HEK293 (cell line): Measurements from ENCODE around the gene CADPS2.

ENCODE experiments used
- CTCF ChIA-PET: fragments of 350-600 bp; formaldehyde crosslinking; extraction: SDS; loops from one replicate; lab custom pipeline; 2021; ENCODE audit warnings: antibody characterized with exemption; lab: Yijun Ruan, JAX
- POLR2A ChIA-PET: fragments of 300-600 bp; formaldehyde crosslinking; extraction: SDS; loops from one replicate; lab custom pipeline; 2020; ENCODE audit warnings: antibody characterized with exemption, inconsistent platforms; lab: Yijun Ruan, JAX
- H3K27ac ChIP-seq: fragments of 200-500 bp; sonication (Bioruptor generic); 2 replicates; pipeline ENCODE4 v1.5.1; 2014; ENCODE audit warnings: low read depth, low read length, control low read depth, inconsistent platforms; ENCODE audit errors: extremely low read depth
- H3K36me3 ChIP-seq, 2 experiments: fragments of 200-500 bp in 1 of 2; sonication (Bioruptor generic) in 1 of 2; 1 replicate in 1 of 2; 2 replicates in 1 of 2; pipeline ENCODE4 v1.5.1; 2014 to 2017; ENCODE audit warnings: inconsistent platforms in 2 of 2, low read length in 2 of 2; ENCODE audit not compliant: control insufficient read depth in 2 of 2, insufficient read depth in 1 of 2
- H3K4me1 ChIP-seq: fragments of 200-500 bp; sonication (Bioruptor generic); 2 replicates; pipeline ENCODE4 v1.5.1; 2014; ENCODE audit warnings: mild to moderate bottlenecking, low read length, inconsistent platforms; ENCODE audit not compliant: control insufficient read depth, insufficient read depth
- H3K4me3 ChIP-seq: 2 replicates; pipeline ENCODE4 v1.5.1; 2011; ENCODE audit warnings: low read depth, mild to moderate bottlenecking, control low read depth, low read length, moderate library complexity
- H3K9me3 ChIP-seq: fragments of 200-500 bp; sonication (Bioruptor generic); 2 replicates; pipeline ENCODE4 v1.5.1; 2014; ENCODE audit warnings: low read depth, low read length, inconsistent platforms; ENCODE audit not compliant: control insufficient read depth, insufficient read depth
- MEIS1 ChIP-seq: sonication (generic); formaldehyde crosslinking; IDR thresholded peaks from 2 replicates; pipeline ENCODE4 v1.8.1; 2022; ENCODE audit warnings: missing genetic modification reagents, mild to moderate bottlenecking, borderline replicate concordance
- MYNN ChIP-seq: fragments of 450-650 bp; formaldehyde crosslinking; IDR thresholded peaks from 2 replicates; pipeline ENCODE4 v1.5.1; 2016; ENCODE audit warnings: missing biosample characterization, missing genetic modification characterization, borderline replicate concordance
- REPIN1 ChIP-seq: fragments of 450-650 bp; formaldehyde crosslinking; IDR thresholded peaks from 2 replicates; pipeline ENCODE4 v1.5.1; 2017; ENCODE audit warnings: missing biosample characterization, missing genetic modification characterization, low read depth
- SCRT2 ChIP-seq: fragments of 450-650 bp; formaldehyde crosslinking; IDR thresholded peaks from 2 replicates; pipeline ENCODE4 v1.5.1; 2016; ENCODE audit warnings: missing biosample characterization, missing genetic modification characterization
- ZBTB17 ChIP-seq: fragments of 450-650 bp; formaldehyde crosslinking; IDR thresholded peaks from 2 replicates; pipeline ENCODE4 v1.5.1; 2016; ENCODE audit warnings: missing biosample characterization, missing genetic modification characterization
- ZBTB48 ChIP-seq: fragments of 450-650 bp; formaldehyde crosslinking; IDR thresholded peaks from 2 replicates; pipeline ENCODE4 v1.5.1; 2016; ENCODE audit warnings: missing biosample characterization, missing genetic modification characterization
- ZBTB7A ChIP-seq: fragments of 450-650 bp; formaldehyde crosslinking; IDR thresholded peaks from 2 replicates; pipeline ENCODE4 v1.5.1; 2016; ENCODE audit warnings: low read depth, missing biosample characterization, missing genetic modification characterization
- ZBTB8A ChIP-seq: fragments of 450-650 bp; formaldehyde crosslinking; IDR thresholded peaks from 2 replicates; pipeline ENCODE4 v1.5.1; 2016; ENCODE audit warnings: missing biosample characterization, missing genetic modification characterization
- ZFP3 ChIP-seq: fragments of 450-650 bp; formaldehyde crosslinking; IDR thresholded peaks from 2 replicates; pipeline ENCODE4 v1.5.1; 2016; ENCODE audit warnings: low read depth, missing biosample characterization, missing genetic modification characterization
- ZNF132 ChIP-seq: fragments of 450-650 bp; formaldehyde crosslinking; IDR thresholded peaks from 2 replicates; pipeline ENCODE4 v1.5.1; 2017; ENCODE audit warnings: missing biosample characterization, missing genetic modification characterization, borderline replicate concordance
- ZNF146 ChIP-seq: fragments of 450-650 bp; formaldehyde crosslinking; IDR thresholded peaks from 2 replicates; pipeline ENCODE4 v1.5.1; 2016; ENCODE audit warnings: missing biosample characterization, missing genetic modification characterization
- ZNF157 ChIP-seq: fragments of 450-650 bp; formaldehyde crosslinking; IDR thresholded peaks from 2 replicates; pipeline ENCODE4 v1.5.1; 2016; ENCODE audit warnings: missing biosample characterization, missing genetic modification characterization
- ZNF184 ChIP-seq: fragments of 450-650 bp; IDR thresholded peaks from 2 replicates; pipeline ENCODE4 v1.5.1; 2018; ENCODE audit warnings: missing biosample characterization, mild to moderate bottlenecking, missing genetic modification characterization
- ZNF2 ChIP-seq: fragments of 450-650 bp; formaldehyde crosslinking; IDR thresholded peaks from 2 replicates; pipeline ENCODE4 v1.5.1; 2016; ENCODE audit warnings: missing biosample characterization, missing genetic modification characterization
- ZNF473 ChIP-seq: fragments of 450-650 bp; formaldehyde crosslinking; IDR thresholded peaks from 2 replicates; pipeline ENCODE4 v1.5.1; 2017; ENCODE audit warnings: missing biosample characterization, missing genetic modification characterization
- ZNF521 ChIP-seq: fragments of 450-650 bp; formaldehyde crosslinking; IDR thresholded peaks from 2 replicates; pipeline ENCODE4 v1.5.1; 2017; ENCODE audit warnings: missing biosample characterization, mild to moderate bottlenecking, missing genetic modification characterization
- ZNF530 ChIP-seq: fragments of 450-650 bp; formaldehyde crosslinking; IDR thresholded peaks from 2 replicates; pipeline ENCODE4 v1.5.1; 2016; ENCODE audit warnings: low read depth, missing biosample characterization, missing genetic modification characterization
- ZNF670 ChIP-seq: fragments of 450-650 bp; formaldehyde crosslinking; IDR thresholded peaks from 2 replicates; pipeline ENCODE4 v1.5.1; 2016; ENCODE audit warnings: missing biosample characterization, missing genetic modification characterization, low read depth
- TF ChIP-seq, protein P1 (sequence below): fragments of 450-650 bp; formaldehyde crosslinking; IDR thresholded peaks from 2 replicates; pipeline ENCODE4 v1.5.1; 2016; ENCODE audit warnings: missing biosample characterization, missing genetic modification characterization, low read depth
- TF ChIP-seq, protein P2 (sequence below): fragments of 450-650 bp; formaldehyde crosslinking; IDR thresholded peaks from 2 replicates; pipeline ENCODE4 v1.5.1; 2016; ENCODE audit warnings: missing biosample characterization, missing genetic modification characterization
- TF ChIP-seq, protein P3 (sequence below): fragments of 450-650 bp; formaldehyde crosslinking; IDR thresholded peaks from 2 replicates; pipeline ENCODE4 v1.5.1; 2016; ENCODE audit warnings: missing biosample characterization, missing genetic modification characterization
- TF ChIP-seq, protein P4 (sequence below): sonication (generic); formaldehyde crosslinking; IDR thresholded peaks from 2 replicates; pipeline ENCODE4 v1.8.1; 2022; ENCODE audit warnings: mild to moderate bottlenecking, moderate library complexity, missing genetic modification reagents

CADPS2 gene

DNA sequence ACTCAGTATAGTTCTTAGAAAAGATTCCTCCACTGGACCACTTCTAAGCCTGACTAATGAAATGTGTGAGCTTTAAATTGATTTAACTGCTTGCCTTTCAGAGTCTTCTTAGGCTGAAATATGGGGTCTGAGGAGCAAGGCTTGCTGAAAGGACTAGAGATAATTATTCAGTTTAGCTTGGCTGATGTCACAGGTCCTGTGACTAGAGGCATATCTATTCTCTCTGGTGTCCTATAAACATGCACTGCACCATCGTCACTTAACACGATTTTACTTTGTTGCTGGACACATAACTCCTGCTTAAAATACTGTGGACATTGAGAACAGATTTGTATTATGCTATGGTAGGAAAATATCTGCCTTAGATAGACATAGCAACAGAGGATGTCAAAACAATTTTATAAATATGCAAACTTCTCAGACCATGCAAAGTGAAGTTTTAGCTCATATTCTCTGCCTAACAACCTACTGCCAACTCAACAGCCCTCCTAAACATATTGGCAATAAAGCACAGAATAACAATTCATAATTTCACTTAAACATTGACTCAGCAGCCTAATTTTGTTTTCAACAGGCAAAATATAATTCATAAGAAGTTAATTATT, 267.6 kb downstream of the CADPS2 start:
- ChIA-PET POLR2A (no interaction called here), CTCF (no interaction called here)
- H3K4me3 ChIP-seq, result no peak overlapping the region
- H3K9me3 ChIP-seq, result no peaks in the 10 kb centered on the region
- no peak overlapping the region for H3K27ac ChIP-seq
- H3K36me3 ChIP-seq, result no peaks in the 10 kb centered on the region
- no peaks in the 10 kb centered on the region for H3K4me1 ChIP-seq
- peak; percentile 47; the same call in 1 of the 2 replicates for TF ChIP-seq ZBTB17 (tag by site-specific recombination)
- no peak for TF ChIP-seq SCRT2 (tag by site-specific recombination)
- TF ChIP-seq, protein P1, sequence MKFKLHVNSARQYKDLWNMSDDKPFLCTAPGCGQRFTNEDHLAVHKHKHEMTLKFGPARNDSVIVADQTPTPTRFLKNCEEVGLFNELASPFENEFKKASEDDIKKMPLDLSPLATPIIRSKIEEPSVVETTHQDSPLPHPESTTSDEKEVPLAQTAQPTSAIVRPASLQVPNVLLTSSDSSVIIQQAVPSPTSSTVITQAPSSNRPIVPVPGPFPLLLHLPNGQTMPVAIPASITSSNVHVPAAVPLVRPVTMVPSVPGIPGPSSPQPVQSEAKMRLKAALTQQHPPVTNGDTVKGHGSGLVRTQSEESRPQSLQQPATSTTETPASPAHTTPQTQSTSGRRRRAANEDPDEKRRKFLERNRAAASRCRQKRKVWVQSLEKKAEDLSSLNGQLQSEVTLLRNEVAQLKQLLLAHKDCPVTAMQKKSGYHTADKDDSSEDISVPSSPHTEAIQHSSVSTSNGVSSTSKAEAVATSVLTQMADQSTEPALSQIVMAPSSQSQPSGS, result no peak

DNA sequence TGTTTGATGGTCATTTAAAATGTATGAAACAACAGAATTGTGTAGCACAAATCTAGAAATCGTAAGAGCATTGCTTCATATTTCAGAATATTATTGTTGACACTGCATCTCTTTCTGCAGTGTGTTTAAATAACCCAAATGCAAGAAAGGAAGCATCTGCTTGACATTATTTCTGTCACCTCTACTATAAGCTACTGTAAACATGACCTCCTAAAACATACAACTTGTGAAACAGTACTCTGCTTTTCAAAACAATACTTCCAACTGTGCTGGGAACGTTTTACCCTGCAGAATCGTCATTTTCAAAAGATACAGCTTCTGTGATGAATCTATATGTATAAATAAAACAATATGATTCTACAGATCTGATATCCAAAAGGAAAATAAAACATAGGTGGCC, 269.3 kb downstream of the CADPS2 start:
- no peaks in the 10 kb centered on the region for H3K9me3 ChIP-seq
- H3K4me1 ChIP-seq, result no peaks in the 10 kb centered on the region
- CTCF ChIA-PET, result interaction anchor here (0.7 kb wide), 1 partner anchor 1537 kb away, joined by 3 read pairs; no protein-coding TSS in a partner anchor
- H3K27ac ChIP-seq, result no peak overlapping the region
- no peaks in the 10 kb centered on the region for H3K36me3 ChIP-seq
- TF ChIP-seq ZNF132 (no peak), MYNN (tag by site-specific recombination) (no peak), ZNF521 (tag by site-specific recombination) (no peak), ZBTB8A (tag by site-specific recombination) (no peak), MEIS1 (no peak), ZNF184 (tag by site-specific recombination) (no peak), ZNF146 (tag by site-specific recombination) (no peak), ZNF2 (tag by site-specific recombination) (no peak), ZBTB48 (no peak), ZNF670 (tag by site-specific recombination) (no peak), ZBTB7A (tag by site-specific recombination) (no peak), ZNF473 (tag by site-specific recombination) (no peak)
- TF ChIP-seq, protein P2, sequence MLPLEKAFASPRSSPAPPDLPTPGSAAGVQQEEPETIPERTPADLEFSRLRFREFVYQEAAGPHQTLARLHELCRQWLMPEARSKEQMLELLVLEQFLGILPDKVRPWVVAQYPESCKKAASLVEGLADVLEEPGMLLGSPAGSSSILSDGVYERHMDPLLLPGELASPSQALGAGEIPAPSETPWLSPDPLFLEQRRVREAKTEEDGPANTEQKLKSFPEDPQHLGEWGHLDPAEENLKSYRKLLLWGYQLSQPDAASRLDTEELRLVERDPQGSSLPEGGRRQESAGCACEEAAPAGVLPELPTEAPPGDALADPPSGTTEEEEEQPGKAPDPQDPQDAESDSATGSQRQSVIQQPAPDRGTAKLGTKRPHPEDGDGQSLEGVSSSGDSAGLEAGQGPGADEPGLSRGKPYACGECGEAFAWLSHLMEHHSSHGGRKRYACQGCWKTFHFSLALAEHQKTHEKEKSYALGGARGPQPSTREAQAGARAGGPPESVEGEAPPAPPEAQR (tag by site-specific recombination), result no peak
- TF ChIP-seq, protein P1, result no peak
- no peak overlapping the region for H3K4me3 ChIP-seq
- POLR2A ChIA-PET, result no interaction called here

DNA sequence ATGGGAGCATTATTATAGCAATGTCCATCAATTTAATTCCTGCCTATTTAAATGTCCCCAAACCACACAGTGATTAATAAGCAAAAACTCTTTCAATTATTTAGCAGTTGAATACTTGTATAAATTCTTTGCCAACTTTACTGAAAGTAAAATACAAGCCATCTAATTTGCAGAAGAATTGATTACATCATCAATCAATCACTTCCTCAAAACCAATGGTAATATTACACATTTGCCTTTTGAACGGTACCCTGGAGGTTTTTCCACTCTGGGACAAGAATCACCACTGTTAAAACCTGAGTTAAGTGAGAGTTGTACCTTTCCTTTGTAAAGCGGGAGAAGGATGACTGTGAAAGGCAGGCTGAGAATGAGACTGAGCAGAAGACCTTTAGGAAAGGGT, 280.3 kb downstream of the CADPS2 start:
- Histone ChIP-seq H3K36me3 (no peaks in the 10 kb centered on the region), H3K4me3 (no peak overlapping the region), H3K27ac (no peak overlapping the region), H3K4me1 (no peaks in the 10 kb centered on the region), H3K9me3 (no peaks in the 10 kb centered on the region)
- ChIA-PET POLR2A (no interaction called here), CTCF (no interaction called here)
- TF ChIP-seq, protein P3, sequence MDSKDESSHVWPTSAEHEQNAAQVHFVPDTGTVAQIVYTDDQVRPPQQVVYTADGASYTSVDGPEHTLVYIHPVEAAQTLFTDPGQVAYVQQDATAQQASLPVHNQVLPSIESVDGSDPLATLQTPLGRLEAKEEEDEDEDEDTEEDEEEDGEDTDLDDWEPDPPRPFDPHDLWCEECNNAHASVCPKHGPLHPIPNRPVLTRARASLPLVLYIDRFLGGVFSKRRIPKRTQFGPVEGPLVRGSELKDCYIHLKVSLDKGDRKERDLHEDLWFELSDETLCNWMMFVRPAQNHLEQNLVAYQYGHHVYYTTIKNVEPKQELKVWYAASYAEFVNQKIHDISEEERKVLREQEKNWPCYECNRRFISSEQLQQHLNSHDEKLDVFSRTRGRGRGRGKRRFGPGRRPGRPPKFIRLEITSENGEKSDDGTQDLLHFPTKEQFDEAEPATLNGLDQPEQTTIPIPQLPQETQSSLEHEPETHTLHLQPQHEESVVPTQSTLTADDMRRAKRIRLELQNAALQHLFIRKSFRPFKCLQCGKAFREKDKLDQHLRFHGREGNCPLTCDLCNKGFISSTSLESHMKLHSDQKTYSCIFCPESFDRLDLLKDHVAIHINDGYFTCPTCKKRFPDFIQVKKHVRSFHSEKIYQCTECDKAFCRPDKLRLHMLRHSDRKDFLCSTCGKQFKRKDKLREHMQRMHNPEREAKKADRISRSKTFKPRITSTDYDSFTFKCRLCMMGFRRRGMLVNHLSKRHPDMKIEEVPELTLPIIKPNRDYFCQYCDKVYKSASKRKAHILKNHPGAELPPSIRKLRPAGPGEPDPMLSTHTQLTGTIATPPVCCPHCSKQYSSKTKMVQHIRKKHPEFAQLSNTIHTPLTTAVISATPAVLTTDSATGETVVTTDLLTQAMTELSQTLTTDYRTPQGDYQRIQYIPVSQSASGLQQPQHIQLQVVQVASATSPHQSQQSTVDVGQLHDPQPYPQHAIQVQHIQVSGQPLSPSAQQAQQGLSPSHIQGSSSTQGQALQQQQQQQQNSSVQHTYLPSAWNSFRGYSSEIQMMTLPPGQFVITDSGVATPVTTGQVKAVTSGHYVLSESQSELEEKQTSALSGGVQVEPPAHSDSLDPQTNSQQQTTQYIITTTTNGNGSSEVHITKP (tag by site-specific recombination), result no peak
- no peak for TF ChIP-seq ZNF184 (tag by site-specific recombination)
- TF ChIP-seq ZFP3 (tag by site-specific recombination), result no peak
- TF ChIP-seq, protein P4, sequence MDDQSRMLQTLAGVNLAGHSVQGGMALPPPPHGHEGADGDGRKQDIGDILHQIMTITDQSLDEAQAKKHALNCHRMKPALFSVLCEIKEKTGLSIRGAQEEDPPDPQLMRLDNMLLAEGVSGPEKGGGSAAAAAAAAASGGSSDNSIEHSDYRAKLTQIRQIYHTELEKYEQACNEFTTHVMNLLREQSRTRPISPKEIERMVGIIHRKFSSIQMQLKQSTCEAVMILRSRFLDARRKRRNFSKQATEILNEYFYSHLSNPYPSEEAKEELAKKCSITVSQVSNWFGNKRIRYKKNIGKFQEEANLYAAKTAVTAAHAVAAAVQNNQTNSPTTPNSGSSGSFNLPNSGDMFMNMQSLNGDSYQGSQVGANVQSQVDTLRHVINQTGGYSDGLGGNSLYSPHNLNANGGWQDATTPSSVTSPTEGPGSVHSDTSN, result no peak
- TF ChIP-seq ZNF157 (tag by site-specific recombination), result no peak
- no peak for TF ChIP-seq REPIN1 (tag by site-specific recombination)
- TF ChIP-seq ZNF530 (tag by site-specific recombination), result no peak
